Hematopoietic multipotent progenitor cell (in vitro differentiated cells): ENCODE measurements around the gene ADRA1B. TPM values are rescaled to one million over a fixed set of nuclear protein-coding genes. Genes with fewer than 3 reads are reported as not detected.
"Not testable (repeated sequence)": the region's sequence is repeated elsewhere in the genome, so short reads cannot be mapped to it uniquely, and the experiment has no call there.

Experiments used
- DNase-seq, 3 donors: peaks; one replicate each; pipeline ENCODE4 v3.0.0-alpha.2; 2011 to 2015; ENCODE audit warnings: low read depth in 2 of 3, low spot score in 2 of 3
- total RNA-seq: library from RNA; depleted of rRNA; stranded (reverse); fragments of >200 nt; gene quantifications from one replicate; pipeline ENCODE4 v1.2.3, GENCODE V29; 2012

Gene ADRA1B
- total RNA-seq, 1 donor: not detected

DNA sequence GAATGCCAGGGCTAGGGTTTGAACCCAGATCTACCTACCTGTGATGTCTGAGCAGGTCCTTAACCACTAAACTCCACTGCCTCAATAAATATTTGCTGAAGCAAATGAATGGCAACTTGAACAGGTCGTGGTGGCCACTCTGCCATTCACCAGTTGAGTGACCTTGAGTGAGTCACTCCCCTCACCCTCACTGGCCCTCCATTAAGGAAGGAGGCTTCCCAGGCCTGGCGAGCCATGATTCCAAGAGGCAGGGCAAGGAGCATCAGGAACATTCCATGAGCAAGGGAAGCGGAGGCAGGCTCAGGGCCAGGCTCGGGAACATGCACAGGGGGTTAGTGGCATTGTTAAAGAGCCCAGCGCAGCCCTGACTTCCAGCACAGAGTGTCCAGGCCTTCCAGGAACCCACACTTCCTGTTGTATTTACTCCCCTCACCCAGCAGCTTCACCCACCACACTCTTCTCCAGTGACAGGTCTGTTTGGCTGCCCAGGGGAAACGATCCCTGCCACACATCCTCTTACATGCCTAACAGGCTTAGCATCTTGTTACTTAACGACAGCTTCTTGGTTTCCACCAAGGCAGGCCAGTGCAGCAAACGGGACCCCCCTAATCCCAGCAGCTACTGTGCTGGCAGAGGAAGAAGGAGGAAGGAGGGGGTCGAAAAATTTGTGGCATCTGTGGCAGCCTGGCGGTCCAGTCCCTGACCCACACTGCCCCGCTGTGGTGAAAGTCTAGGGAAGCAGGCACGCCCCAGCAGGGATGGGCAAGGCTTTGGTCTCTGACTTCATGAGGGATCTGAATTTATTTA lies 49.0 kb downstream of the ADRA1B start:
- peak in 2 of 3 donors; percentile 50 to 67 for DNase-seq

DNA sequence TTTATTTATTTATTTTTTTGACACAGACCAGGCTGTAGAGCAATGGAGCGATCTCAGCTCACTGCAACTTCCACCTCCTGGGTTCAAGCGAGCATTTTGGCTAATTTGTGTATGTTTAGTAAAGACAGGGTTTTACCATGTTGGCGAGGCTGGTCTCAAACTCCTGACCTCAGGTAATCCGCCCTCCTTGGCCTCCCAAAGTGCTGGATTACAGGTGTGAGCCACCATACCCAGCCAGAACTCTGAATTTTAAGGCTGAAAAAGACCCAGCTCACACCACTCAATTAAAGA lies 49.5 kb downstream of the ADRA1B start:
- DNase-seq: not testable (repeated sequence)

DNA sequence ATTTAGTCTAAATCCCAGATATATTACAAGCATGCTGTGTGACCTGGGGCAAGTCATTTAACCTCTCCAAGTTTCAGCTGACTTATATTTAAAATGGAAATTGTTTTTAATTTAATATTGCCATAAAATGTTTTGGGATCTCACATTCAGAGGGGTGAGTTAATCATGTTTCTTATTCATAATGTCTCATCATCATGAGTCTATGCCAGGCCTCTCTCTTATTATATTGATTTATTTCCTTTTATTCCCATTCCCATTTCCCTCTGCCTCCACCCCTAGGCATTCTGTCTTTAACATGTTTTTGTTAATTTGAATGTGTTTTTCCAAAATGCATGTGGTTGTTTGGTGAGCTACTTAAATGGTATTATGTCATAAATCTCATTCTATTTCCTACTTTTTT lies 53.7 kb downstream of the ADRA1B start:
- DNase-seq: no peak

DNA sequence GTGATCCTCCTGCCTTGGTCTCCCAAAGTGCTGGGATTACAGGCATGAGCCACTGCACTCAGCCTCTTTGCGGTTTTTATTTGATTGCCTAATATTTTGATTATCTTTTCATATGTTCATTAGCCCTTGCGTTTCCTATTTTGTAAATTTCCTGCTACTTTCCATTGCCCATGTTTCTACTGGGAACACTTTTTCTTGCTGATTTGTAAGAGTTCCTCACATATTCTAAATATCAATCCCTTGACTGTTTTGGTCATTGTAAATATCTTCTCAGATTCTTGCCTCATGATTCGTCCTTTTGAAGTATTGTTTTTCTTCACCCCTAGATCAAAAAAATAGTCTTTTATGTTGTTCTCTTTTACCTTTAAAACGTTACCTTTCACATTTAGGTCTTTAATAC lies 54.8 kb downstream of the ADRA1B start:
- no peak for DNase-seq

DNA sequence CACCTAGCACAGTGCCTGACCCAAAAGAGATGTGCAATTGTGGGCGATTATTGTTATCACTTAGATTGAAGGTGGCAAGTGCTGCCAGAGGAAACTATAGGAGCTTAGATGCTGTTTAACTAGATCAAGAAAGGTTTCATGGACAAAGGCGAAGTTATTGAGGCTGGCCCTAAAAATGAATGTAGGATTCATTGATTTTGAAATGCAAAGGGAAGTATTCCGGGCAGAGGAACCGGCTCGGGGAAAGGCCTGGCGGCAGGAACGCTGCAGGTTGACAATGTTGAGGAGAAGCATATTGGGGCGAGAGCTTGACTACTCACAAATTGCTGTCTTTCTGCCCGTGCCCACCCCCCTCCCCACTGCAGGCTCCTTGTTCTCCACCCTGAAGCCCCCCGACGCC lies 55.2 kb downstream of the ADRA1B start:
- no peak for DNase-seq

DNA sequence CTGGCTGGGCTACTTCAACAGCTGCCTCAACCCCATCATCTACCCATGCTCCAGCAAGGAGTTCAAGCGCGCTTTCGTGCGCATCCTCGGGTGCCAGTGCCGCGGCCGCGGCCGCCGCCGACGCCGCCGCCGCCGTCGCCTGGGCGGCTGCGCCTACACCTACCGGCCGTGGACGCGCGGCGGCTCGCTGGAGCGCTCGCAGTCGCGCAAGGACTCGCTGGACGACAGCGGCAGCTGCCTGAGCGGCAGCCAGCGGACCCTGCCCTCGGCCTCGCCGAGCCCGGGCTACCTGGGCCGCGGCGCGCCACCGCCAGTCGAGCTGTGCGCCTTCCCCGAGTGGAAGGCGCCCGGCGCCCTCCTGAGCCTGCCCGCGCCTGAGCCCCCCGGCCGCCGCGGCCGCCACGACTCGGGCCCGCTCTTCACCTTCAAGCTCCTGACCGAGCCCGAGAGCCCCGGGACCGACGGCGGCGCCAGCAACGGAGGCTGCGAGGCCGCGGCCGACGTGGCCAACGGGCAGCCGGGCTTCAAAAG lies 55.7 kb downstream of the ADRA1B start:
- DNase-seq: peak in 1 of 3 donors; percentile 23

DNA sequence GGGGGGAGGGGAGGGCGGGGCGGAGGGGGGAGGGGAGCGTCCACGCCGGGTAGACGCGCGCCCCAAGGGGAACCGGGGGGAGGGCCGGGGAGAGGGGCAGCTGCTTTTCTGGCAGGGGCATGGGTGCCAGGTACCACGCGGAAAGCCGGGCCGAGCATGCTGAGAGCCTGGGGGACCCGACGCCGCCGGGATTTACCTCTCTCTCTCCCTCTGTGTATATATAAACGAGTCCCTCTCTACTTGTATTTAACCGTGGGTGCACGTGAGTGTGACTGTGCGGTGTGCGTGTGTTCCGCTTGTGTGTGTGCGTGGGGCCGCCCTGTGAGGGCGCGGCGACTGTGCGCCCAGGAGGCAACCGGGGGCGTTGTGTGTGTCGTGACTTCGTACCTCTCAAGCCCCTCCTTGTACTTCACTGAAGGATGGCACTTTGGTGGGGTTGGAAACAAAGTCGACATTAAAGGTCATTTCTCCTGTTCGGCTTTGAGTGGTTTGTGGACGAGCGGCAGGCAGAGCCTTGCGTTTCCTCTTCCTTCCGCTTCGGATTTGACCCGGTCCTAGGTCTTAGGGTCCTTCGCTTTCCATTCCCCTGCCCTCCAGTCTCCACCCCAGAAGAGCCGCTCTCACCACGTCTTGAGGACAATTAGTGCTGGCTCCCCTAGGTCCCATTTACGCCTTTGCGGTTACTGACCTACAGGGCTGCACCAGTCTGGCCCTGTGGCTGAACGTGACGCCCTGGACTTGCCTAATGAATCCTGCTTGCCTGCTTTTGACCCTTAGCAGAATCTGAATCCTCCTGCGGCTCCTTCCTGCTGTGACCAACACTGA lies 56.5 kb downstream of the ADRA1B start:
- DNase-seq: peak in 1 of 3 donors; percentile 30

DNA sequence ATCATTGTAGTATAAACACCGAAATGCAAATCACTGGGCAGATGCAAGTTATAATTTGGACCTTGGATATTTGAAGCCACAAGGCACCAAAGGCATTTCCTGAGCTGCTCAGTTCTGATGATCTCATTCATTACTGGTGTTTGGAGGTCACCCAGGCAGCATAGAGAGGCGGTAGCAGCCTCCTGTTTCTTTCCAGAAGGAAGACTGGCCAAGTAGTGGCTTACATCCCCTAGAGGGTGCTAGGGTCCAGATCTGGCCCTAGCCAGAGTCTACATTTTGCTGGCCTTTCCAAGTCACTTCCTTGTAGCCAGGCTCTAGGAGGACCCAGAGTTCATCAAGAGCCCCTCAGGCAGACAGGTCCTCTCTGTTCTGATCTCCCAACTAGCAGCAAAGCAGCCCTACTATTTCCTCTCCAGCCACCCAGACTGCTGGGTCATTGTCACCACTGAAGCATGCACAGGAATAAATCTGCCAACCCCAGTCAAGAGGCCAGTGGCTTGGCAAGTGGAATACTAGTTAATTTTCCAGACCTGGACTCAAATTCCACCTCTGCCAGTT lies 59.3 kb downstream of the ADRA1B start:
- DNase-seq: no peak

DNA sequence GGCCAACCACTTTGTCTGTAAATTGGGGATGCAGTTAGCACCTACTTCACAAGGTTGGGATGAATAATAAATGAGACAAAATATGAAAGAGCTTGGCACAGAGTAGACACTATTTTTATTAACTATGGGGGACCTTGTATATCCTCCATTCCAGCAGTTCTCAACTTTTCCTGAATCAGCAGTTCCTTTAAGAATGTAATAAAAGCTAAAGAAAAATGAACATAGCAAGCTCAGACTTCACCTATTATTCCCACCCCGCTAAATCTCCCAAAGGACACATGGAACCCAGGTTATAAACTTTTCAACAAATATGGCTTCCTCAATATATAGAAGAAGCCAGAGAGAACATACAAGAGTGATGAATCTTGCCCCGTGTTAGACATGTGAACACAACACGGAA lies 60.6 kb downstream of the ADRA1B start:
- DNase-seq: no peak

DNA sequence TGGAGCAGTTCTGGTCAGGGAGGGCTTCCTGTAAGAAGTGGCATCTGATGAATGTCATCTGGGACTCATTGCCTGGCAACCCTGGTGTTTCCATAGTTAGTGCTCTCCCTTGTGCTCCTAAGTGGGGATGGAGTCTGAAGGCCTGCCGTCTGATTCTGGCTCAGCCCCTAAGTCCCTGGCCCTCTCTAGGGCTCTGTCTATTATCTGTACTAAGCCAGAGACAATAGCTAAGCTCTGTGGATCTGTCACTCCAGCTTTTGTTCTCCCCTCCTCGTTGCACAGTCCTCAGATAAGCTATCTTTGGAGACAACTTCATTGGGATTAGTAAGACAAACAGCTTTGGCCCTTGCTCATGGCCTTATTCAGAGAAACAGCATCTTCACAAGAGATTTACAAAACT lies 62.1 kb downstream of the ADRA1B start:
- DNase-seq: no peak

DNA sequence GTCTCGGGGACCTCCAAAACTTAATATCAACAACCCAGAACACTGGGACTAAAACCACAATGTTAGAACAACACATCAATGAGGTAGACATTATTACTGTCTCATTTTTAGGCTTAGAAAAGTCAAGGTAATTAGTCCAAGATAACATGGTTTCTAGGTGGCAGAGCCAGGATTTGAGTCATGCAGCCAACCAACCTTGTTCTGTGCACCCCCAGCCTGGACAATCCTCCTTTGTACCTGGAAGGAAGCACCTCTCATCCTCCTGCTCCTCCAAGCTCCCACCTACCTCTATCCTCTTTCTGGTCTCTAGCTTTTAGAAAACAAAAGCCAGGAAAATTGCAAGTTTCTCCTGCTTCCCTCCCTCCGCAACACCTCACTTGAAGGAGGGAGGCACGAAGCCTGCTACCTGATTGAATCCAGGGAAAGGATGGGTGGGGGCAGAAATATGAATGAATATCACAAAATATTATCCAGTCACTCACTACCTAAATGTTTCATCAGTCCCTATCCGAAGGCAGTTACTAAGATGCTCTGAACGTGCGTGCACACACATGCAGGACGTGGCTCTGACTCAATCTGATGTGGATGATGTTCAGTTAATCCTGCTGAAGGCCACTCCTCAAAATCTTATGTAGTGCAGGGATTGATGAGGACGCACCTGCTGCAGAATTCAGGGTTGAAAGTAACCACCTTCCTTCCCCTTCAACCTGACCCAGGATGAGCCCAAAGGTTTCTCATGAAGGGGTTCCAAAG lies 66.3 kb downstream of the ADRA1B start:
- no peak for DNase-seq

DNA sequence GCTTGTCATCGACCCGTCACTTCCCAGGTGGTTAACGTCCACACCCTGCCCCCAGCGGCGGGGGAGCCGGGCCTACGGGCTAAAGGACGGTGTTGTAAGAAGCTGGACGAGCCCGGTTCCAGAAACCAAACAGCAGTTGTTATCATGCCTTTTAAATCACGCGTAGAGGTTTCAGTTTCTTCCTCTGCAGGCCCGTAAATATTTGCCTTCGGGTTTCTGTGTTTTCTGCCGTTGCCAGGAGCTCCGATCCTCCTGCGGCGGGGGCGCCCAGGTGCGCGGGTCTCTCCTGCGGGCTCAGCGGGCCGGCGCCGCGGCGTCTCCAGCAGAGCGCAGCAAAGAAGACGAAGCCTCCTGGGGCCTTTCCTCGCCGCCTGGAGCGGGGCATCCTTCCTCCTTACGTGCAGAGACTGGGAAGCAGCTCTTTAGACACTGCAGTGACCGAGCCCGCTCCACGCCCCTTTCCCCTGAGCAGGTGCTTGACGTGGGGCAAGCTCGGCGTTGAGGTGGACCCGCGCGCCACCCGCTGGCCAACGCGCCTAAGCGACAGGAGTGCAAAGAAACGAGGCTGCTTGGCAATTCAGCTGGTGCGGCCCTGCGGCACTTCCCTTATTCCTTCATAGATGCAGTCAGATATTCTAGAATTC lies 70.9 kb downstream of the ADRA1B start:
- peak; percentile 50 to 86 (median 86) for DNase-seq

DNA sequence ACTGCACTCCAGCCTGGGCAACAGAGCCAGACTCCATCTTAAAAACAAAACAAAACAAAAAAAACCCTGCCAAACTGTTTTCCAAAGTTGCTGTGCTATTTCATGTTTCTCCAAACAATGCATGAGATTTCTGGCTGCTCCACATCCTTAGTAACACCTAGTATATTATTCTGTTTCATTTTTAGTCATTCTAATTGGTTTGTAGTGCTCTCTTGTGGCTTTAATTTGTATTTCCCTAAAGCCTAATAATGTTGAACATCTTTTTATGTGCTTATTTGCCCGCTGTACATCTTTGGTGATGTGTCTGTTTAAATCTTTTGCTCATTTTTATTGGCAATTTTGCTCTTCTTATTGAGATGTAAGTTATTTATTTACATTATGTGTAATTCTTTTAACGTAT lies 74.2 kb downstream of the ADRA1B start:
- peak in 1 of 3 donors; percentile 18 for DNase-seq

DNA sequence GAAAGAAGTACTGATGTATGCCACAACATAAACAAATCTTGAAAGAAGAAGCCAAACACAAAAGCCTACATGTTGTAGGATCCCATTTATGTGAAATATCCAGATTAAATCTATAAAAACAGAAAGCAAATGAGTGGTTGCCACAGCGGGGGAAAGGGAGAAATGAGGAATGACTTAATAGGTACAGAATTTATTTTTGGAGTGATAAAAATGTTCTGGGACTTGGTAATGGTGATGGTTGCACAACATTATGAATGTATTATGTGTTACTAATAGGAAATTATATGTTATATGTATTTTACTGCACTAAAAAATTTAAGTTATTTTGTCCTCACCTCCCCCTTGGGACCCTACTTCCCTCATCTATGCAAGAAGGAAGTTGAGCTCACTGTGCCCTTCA lies 76.3 kb downstream of the ADRA1B start:
- DNase-seq: no peak

DNA sequence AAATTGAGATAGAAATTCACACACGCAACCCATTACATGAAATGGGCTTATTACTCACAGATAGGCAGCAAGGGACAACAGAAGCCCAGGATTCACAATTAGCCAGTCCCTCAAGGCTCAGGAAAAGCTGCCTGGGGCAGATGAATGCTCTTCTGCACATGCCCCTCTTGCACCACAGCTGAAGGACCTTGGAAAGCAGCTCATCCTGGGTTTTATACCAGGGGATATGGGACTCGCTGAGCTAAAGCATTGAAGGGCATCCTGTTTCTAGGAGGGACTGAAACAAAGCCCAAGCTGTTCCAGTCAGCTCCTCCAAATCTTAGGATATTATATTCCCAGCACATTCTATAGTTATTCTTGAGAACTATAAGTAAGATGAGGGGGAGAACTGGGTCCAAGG lies 76.9 kb downstream of the ADRA1B start:
- DNase-seq: no peak

DNA sequence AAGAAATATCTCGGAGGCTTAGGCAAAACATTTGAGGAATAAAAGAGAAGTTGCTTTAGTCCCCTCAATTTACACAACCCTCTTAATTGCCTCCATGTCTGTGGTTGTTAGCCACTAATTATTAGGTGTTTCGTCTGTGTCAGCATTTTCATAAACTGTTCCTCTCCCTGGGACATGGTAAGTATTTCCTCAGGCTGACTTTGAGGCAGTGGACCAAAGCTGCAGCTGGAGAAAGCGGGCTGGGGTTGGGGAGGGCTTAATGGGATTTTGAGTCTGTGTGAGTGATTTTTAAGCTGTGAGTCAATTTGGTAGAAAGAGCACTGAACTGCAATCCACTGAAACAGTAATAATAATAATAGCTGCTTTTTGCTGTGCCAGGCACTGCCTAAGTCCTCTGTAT lies 79.6 kb downstream of the ADRA1B start:
- DNase-seq: no peak

DNA sequence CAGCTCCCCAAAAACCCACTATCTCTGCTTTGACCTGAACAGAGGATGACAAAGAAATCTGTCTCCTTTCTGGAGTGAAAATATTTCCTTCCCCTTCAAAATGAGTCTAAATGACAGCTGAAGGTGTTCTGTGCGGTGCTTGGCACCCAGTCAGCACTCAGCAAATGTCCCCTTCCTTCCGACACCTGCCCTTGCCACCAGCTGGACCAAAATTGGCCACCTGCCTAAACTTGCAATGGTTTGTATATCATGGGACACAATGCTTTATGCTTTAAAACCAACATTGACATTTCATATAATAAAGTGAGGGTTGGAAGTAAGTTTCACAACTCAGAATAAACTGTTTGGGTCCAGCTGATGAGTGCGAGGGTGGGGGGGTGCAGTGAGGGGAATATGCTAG lies 85.2 kb downstream of the ADRA1B start:
- peak in 1 of 3 donors; percentile 56 for DNase-seq

DNA sequence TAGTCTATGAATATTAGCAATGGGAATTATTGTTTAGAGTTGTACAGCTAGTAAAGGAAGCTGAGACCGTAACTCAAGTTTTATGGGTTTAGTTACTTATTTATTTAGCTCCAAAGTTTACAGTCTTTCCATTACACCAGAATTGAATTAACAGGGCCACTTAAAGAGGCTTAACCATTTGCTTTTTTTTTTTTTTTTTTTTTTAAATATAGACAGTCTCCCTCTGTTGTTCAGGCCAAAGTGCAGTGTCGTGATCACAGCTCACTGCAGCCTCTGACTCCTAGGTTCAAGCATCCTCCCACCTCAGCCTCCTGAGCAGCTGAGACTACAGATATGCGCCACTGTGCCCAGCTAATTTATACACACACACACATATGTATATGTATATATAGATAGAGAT lies 91.2 kb downstream of the ADRA1B start:
- no peak for DNase-seq

DNA sequence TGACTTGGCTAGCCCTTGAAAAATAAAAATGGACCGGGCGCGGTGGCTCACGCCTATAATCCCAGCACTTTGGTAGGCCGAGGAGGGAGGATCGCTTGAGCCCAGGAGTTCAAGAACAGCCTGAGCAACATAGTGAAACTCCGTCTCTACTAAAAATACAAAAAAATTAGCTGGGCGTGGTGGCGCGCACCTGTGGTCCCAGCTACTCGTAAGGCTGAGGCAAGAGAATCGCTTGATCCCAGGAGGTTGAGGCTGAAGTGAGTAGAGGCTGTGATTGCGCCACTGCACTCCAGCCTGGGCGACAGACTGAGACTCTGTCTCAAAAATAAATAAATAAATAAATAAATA lies 92.2 kb downstream of the ADRA1B start:
- not testable (repeated sequence) for DNase-seq

DNA sequence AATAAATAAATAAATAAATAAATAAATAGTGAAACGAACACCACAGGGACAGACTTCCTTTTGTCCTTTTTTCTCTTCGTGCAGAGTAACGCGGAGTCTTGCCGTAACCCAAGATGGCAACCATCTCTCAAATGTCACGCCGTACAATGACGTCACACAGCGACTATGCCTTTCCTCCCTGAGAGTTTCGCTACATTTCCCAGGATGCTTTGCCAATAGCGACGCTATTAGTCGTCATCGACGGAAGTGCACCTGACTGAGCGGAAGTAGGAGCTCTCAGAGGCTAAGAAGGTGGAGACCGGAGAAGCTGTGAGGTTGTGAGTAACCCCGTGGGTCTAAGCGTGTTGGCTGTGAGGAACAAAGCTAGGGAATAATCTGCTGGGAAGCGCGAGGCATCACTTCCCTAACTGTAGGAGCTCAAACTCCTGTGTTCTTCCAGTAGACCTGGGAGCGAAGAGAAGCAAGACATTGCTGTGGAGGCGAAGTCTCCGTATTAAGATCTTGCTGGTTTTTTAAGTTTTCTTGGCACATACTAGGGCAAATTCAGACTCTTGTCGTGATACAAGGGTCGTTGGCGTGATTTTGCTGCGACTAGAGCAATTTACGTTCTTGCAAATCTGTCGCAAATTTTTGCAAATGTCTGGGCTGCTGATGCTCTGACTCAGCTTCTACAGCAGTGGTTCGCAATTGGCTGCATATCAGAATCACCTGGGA lies 92.8 kb downstream of the ADRA1B start, which contains the start of gene TTC1:
TSS of gene TTC1 (plus strand) at position 263 of the 714 bp plus-strand sequence. CDS start 1,390 bp downstream, outside the sequence.
- peak; percentile 93 to 100 (median 98) for DNase-seq
